22Rv1 (cell line): Measurements from ENCODE around the gene HECA.
"Not testable (repeated sequence)": the region's sequence is repeated elsewhere in the genome, so short reads cannot be mapped to it uniquely, and the experiment has no call there.

ENCODE experiments used
- H3K27ac ChIP-seq: fragments of 450-650 bp; 2 replicates; pipeline ENCODE4 v1.5.1; 2017
- CTCF ChIP-seq: fragments of 450-650 bp; IDR thresholded peaks from 2 replicates; pipeline ENCODE4 v1.5.1; 2017; ENCODE audit warnings: mild to moderate bottlenecking
- ZFX ChIP-seq: fragments of 450-650 bp; IDR thresholded peaks from 2 replicates; pipeline ENCODE4 v1.6.1; 2017; ENCODE audit warnings: antibody characterized with exemption, borderline replicate concordance

HECA gene

GRCh38 chr6:139154881-139155547 is 20.1 kb downstream of the HECA start:
- no peak for TF ChIP-seq ZFX
- TF ChIP-seq CTCF, result no peak
- H3K27ac ChIP-seq, result no peak overlapping the region

GRCh38 chr6:139156102-139156501 is 21.2 kb downstream of the HECA start:
- H3K27ac ChIP-seq, result no peak overlapping the region
- no peak for TF ChIP-seq CTCF
- TF ChIP-seq ZFX, result no peak

- TF ChIP-seq CTCF, result no peak
- no peak for TF ChIP-seq ZFX
- H3K27ac ChIP-seq, result no peak overlapping the region
Measured at GRCh38 chr6:139156551-139156950, 21.7 kb downstream of the HECA start.

- not testable (repeated sequence) for H3K27ac ChIP-seq
Measured at GRCh38 chr6:139157086-139157485, 22.2 kb downstream of the HECA start.

- H3K27ac ChIP-seq, result no peak overlapping the region
- no peak for TF ChIP-seq CTCF
- TF ChIP-seq ZFX, result no peak
Measured at GRCh38 chr6:139159016-139159415, 24.1 kb downstream of the HECA start.

- no peak overlapping the region for H3K27ac ChIP-seq
- TF ChIP-seq ZFX (no peak), CTCF (no peak)
Measured at GRCh38 chr6:139161169-139161568, 26.3 kb downstream of the HECA start.

- TF ChIP-seq CTCF (no peak), ZFX (no peak)
- H3K27ac ChIP-seq, result no peak overlapping the region
Measured at GRCh38 chr6:139161817-139162284, 27.0 kb downstream of the HECA start.

- no peak overlapping the region for H3K27ac ChIP-seq
- TF ChIP-seq CTCF (no peak), ZFX (no peak)
Measured at GRCh38 chr6:139164001-139164400, 29.1 kb downstream of the HECA start.
